H1 (cell line): ENCODE results near the gene NSD2.

Experiments
- ASH2L ChIP-seq: fragments of 200-600, 300-600 bp; sonication (generic); IDR thresholded peaks from one replicate; pipeline ENCODE4 v1.7.1; 2017; ENCODE audit warnings: low read length
- ATF2 ChIP-seq: IDR thresholded peaks from 2 replicates; pipeline ENCODE4 v1.6.1; 2012; ENCODE audit warnings: low read length, inconsistent platforms
- CHD1 ChIP-seq: IDR thresholded peaks from 2 replicates; pipeline ENCODE4 v1.6.1; 2012; ENCODE audit warnings: low read depth, low read length, improper control_type of control experiment
- CTCF ChIP-seq, 3 experiments: IDR thresholded peaks; 1 replicate in 2 of 3; 2 replicates in 1 of 3; pipeline versions ENCODE4 v1.5.1 to v1.6.1; 2011; ENCODE audit warnings: low read length in 3 of 3, mild to moderate bottlenecking in 3 of 3, inconsistent platforms in 2 of 3, low read depth in 1 of 3, moderate library complexity in 1 of 3; ENCODE audit not compliant: insufficient read depth in 1 of 3; ENCODE audit errors: control extremely low read depth in 1 of 3
- MAX ChIP-seq: IDR thresholded peaks from 2 replicates; pipeline ENCODE4 v1.6.1; 2012; ENCODE audit warnings: inconsistent platforms
- SAP30 ChIP-seq: fragments of 300-600 bp; sonication (generic); IDR thresholded peaks from 2 replicates; pipeline ENCODE4 v1.7.1; 2012; ENCODE audit warnings: low read length, moderate library complexity, mild to moderate bottlenecking, inconsistent platforms; ENCODE audit not compliant: insufficient read depth, insufficient replicate concordance
- TAF7 ChIP-seq: optimal IDR thresholded peaks from 2 replicates; pipeline ENCODE3; 2011; ENCODE audit warnings: low read depth, mild to moderate bottlenecking, inconsistent platforms, low read length, moderate library complexity, borderline replicate concordance

- no peak for TF ChIP-seq CTCF (IDR thresholded peaks at IDR 0.05; ENCODE audit: control extremely low read depth in 1 of 3, insufficient read depth in 1 of 3, low read depth in 1 of 3, low read length in 3 of 3)
- TF ChIP-seq SAP30, result no peak
- no peak for TF ChIP-seq TAF7
- no peak for TF ChIP-seq CHD1
- TF ChIP-seq ATF2, result no peak
- TF ChIP-seq MAX, result no peak
- TF ChIP-seq ASH2L, result no peak
These were observed 82.1 kb downstream of the NSD2 start for GRCh38 chr4:1953335-1953734.
